ENCODE measurements around the gene VSTM2B. TPM values are rescaled to one million over a fixed set of nuclear protein-coding genes. Genes with fewer than 3 reads are reported as not detected.

VSTM2B gene
- total and polyA plus RNA-seq, 2 of the 13 experiments (the other 11 are each of a cell fraction or from before 2014, with no cell fraction given): not detected

- no peak for TF ChIP-seq ISX (CRISPR knock-in tag; conservative IDR thresholded peaks at IDR 0.05)
Measured at GRCh38 chr19:29588095-29588494, 62.3 kb downstream of the VSTM2B start (continued).

- Histone ChIP-seq H3K4me1 (ENCODE audit: insufficient read depth, low read length) (no peaks in the 10 kb centered on the region), H3K4me3 (replicated peaks in 1 of 3; ENCODE audit: insufficient read depth in 1 of 3, low read depth in 2 of 3, low read length in 3 of 3) (no peak overlapping the region), H2AFZ (ENCODE audit: low read length) (no peak overlapping the region), H3K4me2 (ENCODE audit: low read depth, low read length) (no peak overlapping the region), H3K79me2 (ENCODE audit: insufficient read depth, low read length) (no peaks in the 10 kb centered on the region), H3K27ac (ENCODE audit: extremely low read length, insufficient read depth, low read length) (no peak overlapping the region), H3K36me3 (replicated peaks in 1 of 2; ENCODE audit: control insufficient read depth in 1 of 2, insufficient read depth in 2 of 2, low read length in 2 of 2) (no peaks in the 10 kb centered on the region), H3K27me3 (ENCODE audit: control insufficient read depth in 1 of 2, insufficient read depth in 2 of 2, low read length in 2 of 2) (peaks cover 0 to 13% of the 10 kb centered on the region in 2 experiments; a peak in 1 of 5 replicates), H3K9me3 (ENCODE audit: low read length) (no peaks in the 10 kb centered on the region), H4K20me1 (ENCODE audit: insufficient read depth, low read length) (no peaks in the 10 kb centered on the region), H3K9ac (ENCODE audit: insufficient read depth, low read depth, low read length) (no peak overlapping the region)
- ChIA-PET POLR2A (no interaction called here), CTCF (ENCODE audit: low intra/inter-chr PET ratio, low total read pairs) (no interaction called here)
- DNase-seq (ENCODE audit: low spot score): no peak
- FAIRE-seq: no peak
- no TSS peak for BruUV-seq (replicated peaks)
- in situ Hi-C loops (cut with HindIII; ENCODE audit: extremely low pct_ligation_motif_present, low pct_unique_long_range_greater_than_20kb): no loop called here
- intact Hi-C loops (cut with micrococcal nuclease; ENCODE audit: unreplicated experiment): no loop called here
- 0% methylated on average over 1 of the region's 5 CpGs for WGBS (ENCODE audit: low lambda C conversion rate)
- TF ChIP-seq, protein P1, sequence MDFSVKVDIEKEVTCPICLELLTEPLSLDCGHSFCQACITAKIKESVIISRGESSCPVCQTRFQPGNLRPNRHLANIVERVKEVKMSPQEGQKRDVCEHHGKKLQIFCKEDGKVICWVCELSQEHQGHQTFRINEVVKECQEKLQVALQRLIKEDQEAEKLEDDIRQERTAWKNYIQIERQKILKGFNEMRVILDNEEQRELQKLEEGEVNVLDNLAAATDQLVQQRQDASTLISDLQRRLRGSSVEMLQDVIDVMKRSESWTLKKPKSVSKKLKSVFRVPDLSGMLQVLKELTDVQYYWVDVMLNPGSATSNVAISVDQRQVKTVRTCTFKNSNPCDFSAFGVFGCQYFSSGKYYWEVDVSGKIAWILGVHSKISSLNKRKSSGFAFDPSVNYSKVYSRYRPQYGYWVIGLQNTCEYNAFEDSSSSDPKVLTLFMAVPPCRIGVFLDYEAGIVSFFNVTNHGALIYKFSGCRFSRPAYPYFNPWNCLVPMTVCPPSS (IDR thresholded peaks at IDR 0.05): no peak
- TF ChIP-seq NONO (IDR thresholded peaks at IDR 0.05) (no peak), NONO (CRISPR knock-in tag; conservative IDR thresholded peaks at IDR 0.05) (no peak), ZBTB37 (CRISPR knock-in tag; IDR thresholded peaks at IDR 0.05) (no peak)
- TF ChIP-seq, protein P2, sequence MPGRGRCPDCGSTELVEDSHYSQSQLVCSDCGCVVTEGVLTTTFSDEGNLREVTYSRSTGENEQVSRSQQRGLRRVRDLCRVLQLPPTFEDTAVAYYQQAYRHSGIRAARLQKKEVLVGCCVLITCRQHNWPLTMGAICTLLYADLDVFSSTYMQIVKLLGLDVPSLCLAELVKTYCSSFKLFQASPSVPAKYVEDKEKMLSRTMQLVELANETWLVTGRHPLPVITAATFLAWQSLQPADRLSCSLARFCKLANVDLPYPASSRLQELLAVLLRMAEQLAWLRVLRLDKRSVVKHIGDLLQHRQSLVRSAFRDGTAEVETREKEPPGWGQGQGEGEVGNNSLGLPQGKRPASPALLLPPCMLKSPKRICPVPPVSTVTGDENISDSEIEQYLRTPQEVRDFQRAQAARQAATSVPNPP (CRISPR knock-in tag; IDR thresholded peaks at IDR 0.05): no peak
- no peak for ATAC-seq
Measured at GRCh38 chr19:29590278-29590677, 64.5 kb downstream of the VSTM2B start.
